ENCODE data around the gene SMIM32.
A peak's percentile ranks its signal among the peaks of the same experiment; 100 is the strongest.

The SMIM32 gene

DNA sequence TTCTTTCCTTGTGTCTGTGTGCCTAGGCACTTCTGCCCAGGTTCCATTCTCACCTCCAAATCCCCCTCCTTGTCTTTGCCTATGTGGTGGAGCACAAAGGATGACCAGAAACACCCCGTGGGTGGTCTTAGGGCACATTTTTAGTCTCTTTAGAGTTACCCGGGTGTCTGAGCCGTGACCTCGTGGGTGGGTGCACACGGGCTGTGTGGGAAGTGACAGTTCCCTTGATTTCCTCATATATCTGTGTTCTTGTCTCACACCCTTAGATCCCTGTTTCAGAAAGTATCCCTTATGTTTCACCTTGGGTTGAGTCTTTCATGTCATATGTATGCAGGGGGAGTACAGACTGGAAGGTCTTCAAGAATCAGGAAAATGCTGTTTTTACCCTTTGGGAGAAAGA, 13.4 kb upstream of the SMIM32 start:
- Histone ChIP-seq H3K9me3 (ENCODE audit: insufficient read depth, low read depth, low read length) (no peaks in the 10 kb centered on the region), H3K36me3 (ENCODE audit: insufficient read depth, low read length) (no peaks in the 10 kb centered on the region), H3K9ac (ENCODE audit: low read depth, low read length) (no peak overlapping the region), H3K27ac (ENCODE audit: low read depth, low read length) (no peak overlapping the region), H3K27me3 (ENCODE audit: insufficient read depth, low read length) (peaks cover 86% of the 10 kb centered on the region), H3K4me1 (ENCODE audit: insufficient read depth, low read length) (peaks cover 17% of the 10 kb centered on the region), H3K4me3 (ENCODE audit: low read length) (no peak overlapping the region)
- WGBS = 86% methylated on average over 5 of the region's 5 CpGs

DNA sequence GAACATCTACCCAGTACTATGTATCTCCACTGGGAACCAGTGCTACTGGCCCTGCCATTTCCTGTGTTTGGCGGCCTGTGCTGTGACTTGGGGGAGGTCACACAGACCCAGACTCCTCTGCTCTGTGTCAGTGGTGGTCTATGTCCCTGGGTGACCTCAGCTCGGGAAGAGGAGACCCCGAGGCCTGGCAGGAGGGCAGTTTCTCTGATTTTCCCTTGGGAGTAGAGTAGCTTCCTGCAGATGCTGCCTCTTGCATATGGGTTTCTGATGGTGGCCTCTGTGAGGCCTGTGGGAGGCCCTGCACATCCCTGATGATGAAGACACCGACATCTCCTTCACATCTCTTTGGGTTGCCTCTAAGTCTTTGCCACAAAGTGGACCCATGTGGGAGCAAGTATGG, 13.0 kb upstream of the SMIM32 start:
- Histone ChIP-seq H3K9me3 (ENCODE audit: insufficient read depth, low read depth, low read length) (no peaks in the 10 kb centered on the region), H3K9ac (ENCODE audit: low read depth, low read length) (no peak overlapping the region)

DNA sequence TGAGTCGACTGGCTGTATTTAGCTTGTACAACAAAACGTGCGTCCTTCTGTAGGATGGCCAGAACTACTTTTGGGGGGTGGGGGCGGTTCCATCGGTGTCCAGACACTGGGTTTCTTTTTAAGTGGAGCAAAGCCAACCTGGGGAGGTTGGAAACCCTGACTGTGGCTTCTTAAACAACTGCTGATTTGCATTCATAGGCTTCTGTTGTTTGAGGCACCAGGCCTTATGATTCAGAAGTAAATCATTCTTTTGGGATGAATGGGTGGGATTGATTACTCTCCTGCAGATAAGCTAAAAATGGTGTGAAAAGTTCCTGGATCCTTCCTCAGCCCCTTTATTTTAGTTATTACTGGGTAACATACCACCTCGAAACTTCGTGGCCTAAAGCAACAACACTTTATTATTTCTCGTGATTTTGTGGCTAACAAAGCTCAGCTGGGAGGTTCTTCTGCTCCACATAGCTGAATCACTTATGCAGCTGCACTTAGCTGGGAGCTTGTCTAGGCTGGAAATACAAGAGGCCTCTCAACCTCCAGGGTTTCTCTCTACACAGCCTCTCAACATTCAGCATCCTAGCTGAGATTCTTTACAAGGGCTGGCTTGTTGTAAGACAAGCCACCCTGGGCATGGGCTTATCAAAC, 12.2 kb upstream of the SMIM32 start:
- Histone ChIP-seq H3K27ac (ENCODE audit: low read depth, low read length) (no peak overlapping the region), H3K9me3 (ENCODE audit: insufficient read depth, low read depth, low read length) (no peaks in the 10 kb centered on the region), H3K27me3 (ENCODE audit: insufficient read depth, low read length) (peaks cover 89% of the 10 kb centered on the region), H3K9ac (ENCODE audit: low read depth, low read length) (no peak overlapping the region), H3K36me3 (ENCODE audit: insufficient read depth, low read length) (no peaks in the 10 kb centered on the region), H3K4me3 (ENCODE audit: low read length) (no peak overlapping the region), H3K4me1 (ENCODE audit: insufficient read depth, low read length) (peaks cover 17% of the 10 kb centered on the region)
- 94% methylated on average over 8 of the region's 8 CpGs for WGBS

More for the DNA sequence above, 13.0 kb upstream of the SMIM32 start:
- H3K27ac ChIP-seq (ENCODE audit: low read depth, low read length) = no peak overlapping the region
- peaks cover 89% of the 10 kb centered on the region for H3K27me3 ChIP-seq (ENCODE audit: insufficient read depth, low read length)
- no peaks in the 10 kb centered on the region for H3K36me3 ChIP-seq (ENCODE audit: insufficient read depth, low read length)
- no peak overlapping the region for H3K4me3 ChIP-seq (ENCODE audit: low read length)
- peaks cover 17% of the 10 kb centered on the region for H3K4me1 ChIP-seq (ENCODE audit: insufficient read depth, low read length)
- WGBS = 97% methylated on average over 4 of the region's 4 CpGs

DNA sequence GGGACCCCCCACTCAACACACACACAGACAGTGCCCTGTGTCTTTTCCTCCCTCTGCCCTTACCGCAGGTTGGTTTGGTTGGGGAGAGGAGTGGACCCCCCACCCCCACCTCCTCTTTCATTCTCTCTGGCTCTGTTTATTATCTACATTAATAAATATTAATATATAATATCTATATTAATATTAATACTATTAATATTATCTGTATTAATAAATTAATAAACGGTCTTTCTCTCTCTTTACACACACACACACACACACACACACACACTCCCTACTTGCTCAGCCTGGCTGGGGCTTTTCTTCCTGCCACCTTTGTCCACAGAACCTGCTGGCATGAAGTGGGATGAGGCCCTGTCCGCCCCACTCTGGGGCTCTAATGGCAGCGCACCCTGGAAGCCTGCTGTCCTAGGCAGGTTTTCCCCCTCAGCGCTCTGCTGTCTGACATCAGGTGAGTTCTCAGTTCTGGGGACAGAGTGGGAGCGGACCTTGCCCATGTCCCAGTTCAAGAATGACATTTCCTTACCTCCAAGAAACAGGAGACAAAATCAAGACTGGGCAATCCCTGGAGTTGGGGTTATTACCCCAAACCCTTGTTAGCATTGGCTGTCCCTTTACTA, 10.5 kb upstream of the SMIM32 start:
- 68% methylated on average over 4 of the region's 6 CpGs for WGBS
- H3K36me3 ChIP-seq (ENCODE audit: insufficient read depth, low read length) = no peaks in the 10 kb centered on the region
- H3K4me3 ChIP-seq (ENCODE audit: low read length) = peak overlapping the region; percentile 40
- H3K9ac ChIP-seq (ENCODE audit: low read depth, low read length) = no peak overlapping the region
- H3K4me1 ChIP-seq (ENCODE audit: insufficient read depth, low read length) = peaks cover 17% of the 10 kb centered on the region
- H3K9me3 ChIP-seq (ENCODE audit: insufficient read depth, low read depth, low read length) = no peaks in the 10 kb centered on the region
- H3K27me3 ChIP-seq (ENCODE audit: insufficient read depth, low read length) = peaks cover 94% of the 10 kb centered on the region
- H3K27ac ChIP-seq (ENCODE audit: low read depth, low read length) = peak overlapping the region; percentile 48; the same call in 1 of the 2 replicates

DNA sequence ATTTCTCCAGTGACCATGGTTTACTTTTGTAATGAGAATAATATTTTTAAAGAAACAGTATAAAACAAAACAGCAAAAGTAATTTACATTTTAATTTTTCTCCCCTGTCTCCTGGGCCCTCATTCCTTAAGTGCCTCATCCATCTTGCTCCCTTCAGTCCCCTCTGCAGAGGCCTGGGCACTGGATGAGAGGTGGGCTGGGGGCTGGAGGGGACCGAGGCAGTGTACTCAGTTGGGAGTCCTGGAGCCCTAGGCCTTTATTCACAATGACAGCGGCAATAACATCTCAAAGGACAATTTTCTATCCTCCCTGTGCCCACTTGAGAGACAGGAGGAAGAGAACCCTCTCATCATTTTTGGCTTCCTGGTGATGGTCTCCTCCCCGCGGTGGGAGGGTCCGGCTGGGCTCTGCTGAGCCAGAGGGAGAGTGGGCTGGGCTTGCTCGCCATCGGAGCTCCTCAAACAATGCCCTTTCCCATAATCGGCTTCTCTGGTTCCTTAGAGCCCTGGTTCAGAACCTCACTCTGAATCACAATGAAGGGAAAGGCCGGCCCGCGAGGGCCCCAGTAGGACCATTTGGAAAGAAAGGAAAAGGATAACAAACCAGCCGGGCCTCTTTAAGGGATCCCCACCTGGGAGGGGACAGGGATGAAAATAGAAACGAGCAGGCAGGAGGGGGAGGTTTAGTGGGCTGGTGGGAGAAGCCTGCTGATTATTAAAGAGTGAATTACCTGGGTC, 9.7 kb upstream of the SMIM32 start:
- H3K4me3 ChIP-seq (ENCODE audit: low read length) = peak overlapping the region; percentile 40
- no peak overlapping the region for H3K9ac ChIP-seq (ENCODE audit: low read depth, low read length)
- H3K36me3 ChIP-seq (ENCODE audit: insufficient read depth, low read length) = no peaks in the 10 kb centered on the region
- H3K27me3 ChIP-seq (ENCODE audit: insufficient read depth, low read length) = peaks cover 94% of the 10 kb centered on the region
- peaks cover 17% of the 10 kb centered on the region for H3K4me1 ChIP-seq (ENCODE audit: insufficient read depth, low read length)
- no peaks in the 10 kb centered on the region for H3K9me3 ChIP-seq (ENCODE audit: insufficient read depth, low read depth, low read length)
- under 1% methylated on average over 13 of the region's 13 CpGs for WGBS
- H3K27ac ChIP-seq (ENCODE audit: low read depth, low read length) = peak overlapping the region; percentile 48; the same call in 1 of the 2 replicates

DNA sequence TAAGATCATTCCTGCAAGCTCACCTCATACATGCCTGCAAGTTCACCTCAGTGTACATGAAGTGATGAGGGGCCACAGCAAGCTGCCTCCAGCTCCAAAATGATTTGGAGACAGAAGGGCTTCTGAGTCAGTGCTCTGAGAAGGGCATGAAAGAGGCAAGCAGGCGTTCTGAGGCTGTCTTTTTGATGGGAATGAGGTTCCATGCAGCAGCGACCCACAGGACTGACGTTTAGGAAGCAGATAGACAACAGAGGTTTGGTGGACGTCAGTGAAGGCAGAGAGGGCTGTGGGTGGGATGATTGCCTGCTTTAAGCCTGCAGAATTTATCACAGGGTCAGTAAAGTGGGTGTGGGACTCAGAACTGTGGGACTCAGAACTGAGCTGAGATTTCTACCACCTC, 8.9 kb upstream of the SMIM32 start:
- Histone ChIP-seq H3K36me3 (ENCODE audit: insufficient read depth, low read length) (no peaks in the 10 kb centered on the region), H3K9ac (ENCODE audit: low read depth, low read length) (no peak overlapping the region), H3K27ac (ENCODE audit: low read depth, low read length) (no peak overlapping the region), H3K4me1 (ENCODE audit: insufficient read depth, low read length) (peaks cover 17% of the 10 kb centered on the region), H3K4me3 (ENCODE audit: low read length) (no peak overlapping the region), H3K9me3 (ENCODE audit: insufficient read depth, low read depth, low read length) (no peaks in the 10 kb centered on the region), H3K27me3 (ENCODE audit: insufficient read depth, low read length) (peaks cover 94% of the 10 kb centered on the region)
- WGBS = 58% methylated on average over 4 of the region's 4 CpGs

DNA sequence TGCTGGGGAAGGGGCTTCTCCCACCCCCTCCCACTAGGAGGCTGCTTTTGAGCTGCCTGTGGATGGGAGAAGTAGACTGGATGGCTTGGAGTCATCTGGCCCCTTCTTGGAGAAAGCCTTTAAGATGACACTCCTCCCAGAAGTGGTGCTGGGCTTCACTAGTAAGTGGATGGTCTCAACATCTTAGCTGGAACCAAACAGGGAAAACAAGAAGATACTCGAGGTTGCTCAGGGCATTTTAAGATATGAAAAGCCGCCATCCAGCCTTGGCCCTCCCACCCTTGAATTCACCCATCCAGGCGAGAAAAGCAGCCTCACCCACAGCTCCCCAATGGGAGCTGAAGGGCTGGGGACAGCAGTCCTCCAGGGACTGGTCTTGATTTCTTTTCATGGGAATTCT, 7.8 kb upstream of the SMIM32 start:
- WGBS = 93% methylated on average over 3 of the region's 3 CpGs

DNA sequence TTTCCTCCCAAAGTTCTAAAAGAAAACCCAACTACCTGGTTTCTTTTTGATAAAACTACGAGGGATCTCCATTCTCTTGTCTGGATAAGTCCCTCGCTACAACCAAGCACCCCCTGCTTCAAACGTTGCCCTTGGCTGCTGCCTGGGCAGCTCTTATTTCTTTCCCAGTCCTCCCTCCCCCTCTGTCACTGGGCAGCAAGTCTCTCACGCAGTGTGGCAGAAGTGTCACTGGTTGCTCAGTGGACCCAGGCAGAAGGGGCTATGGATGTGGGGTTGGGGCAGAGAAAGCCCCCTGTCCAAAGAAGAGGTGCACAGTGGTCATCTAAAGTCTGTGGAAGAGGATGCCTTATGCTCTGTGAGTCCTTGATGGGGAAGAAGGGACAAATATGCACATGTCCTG, 7.2 kb upstream of the SMIM32 start:
- 82% methylated on average over 4 of the region's 4 CpGs for WGBS
- no peak overlapping the region for H3K4me3 ChIP-seq (ENCODE audit: low read length)
- H3K27me3 ChIP-seq (ENCODE audit: insufficient read depth, low read length) = peaks cover 93% of the 10 kb centered on the region
- no peak overlapping the region for H3K9ac ChIP-seq (ENCODE audit: low read depth, low read length)
- peaks cover 17% of the 10 kb centered on the region for H3K4me1 ChIP-seq (ENCODE audit: insufficient read depth, low read length)
- no peaks in the 10 kb centered on the region for H3K36me3 ChIP-seq (ENCODE audit: insufficient read depth, low read length)
- no peaks in the 10 kb centered on the region for H3K9me3 ChIP-seq (ENCODE audit: insufficient read depth, low read depth, low read length)
- H3K27ac ChIP-seq (ENCODE audit: low read depth, low read length) = no peak overlapping the region

More for the DNA sequence above, 7.8 kb upstream of the SMIM32 start:
- Histone ChIP-seq H3K9me3 (ENCODE audit: insufficient read depth, low read depth, low read length) (no peaks in the 10 kb centered on the region), H3K27me3 (ENCODE audit: insufficient read depth, low read length) (peaks cover 93% of the 10 kb centered on the region), H3K4me3 (ENCODE audit: low read length) (no peak overlapping the region), H3K4me1 (ENCODE audit: insufficient read depth, low read length) (peaks cover 17% of the 10 kb centered on the region), H3K9ac (ENCODE audit: low read depth, low read length) (no peak overlapping the region), H3K27ac (ENCODE audit: low read depth, low read length) (no peak overlapping the region), H3K36me3 (ENCODE audit: insufficient read depth, low read length) (no peaks in the 10 kb centered on the region)

DNA sequence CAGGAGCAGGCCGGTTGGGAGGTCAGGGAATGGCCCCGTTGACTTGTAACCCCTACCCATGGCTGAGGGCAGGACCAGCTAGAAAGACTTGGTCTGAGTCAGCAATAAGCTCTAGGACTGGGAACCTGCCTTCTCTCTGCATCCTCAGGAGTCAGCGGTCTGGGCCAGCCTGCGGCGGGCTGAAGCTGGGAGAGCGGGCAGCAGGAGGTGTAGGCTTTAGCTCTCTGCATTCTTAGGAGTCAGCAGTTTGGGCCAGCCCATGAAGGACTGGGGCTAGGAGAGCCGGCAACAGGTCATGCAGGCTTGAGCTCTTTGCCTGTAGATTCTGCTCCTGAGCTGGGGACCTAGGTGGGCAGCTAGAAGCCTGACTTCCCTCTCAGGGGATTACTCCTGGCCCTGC, 6.4 kb upstream of the SMIM32 start:
- Histone ChIP-seq H3K27ac (ENCODE audit: low read depth, low read length) (no peak overlapping the region), H3K9ac (ENCODE audit: low read depth, low read length) (no peak overlapping the region), H3K4me1 (ENCODE audit: insufficient read depth, low read length) (peaks cover 17% of the 10 kb centered on the region), H3K4me3 (ENCODE audit: low read length) (no peak overlapping the region), H3K27me3 (ENCODE audit: insufficient read depth, low read length) (peaks cover 93% of the 10 kb centered on the region), H3K36me3 (ENCODE audit: insufficient read depth, low read length) (no peaks in the 10 kb centered on the region), H3K9me3 (ENCODE audit: insufficient read depth, low read depth, low read length) (no peaks in the 10 kb centered on the region)
- WGBS = 87% methylated on average over 7 of the region's 7 CpGs

DNA sequence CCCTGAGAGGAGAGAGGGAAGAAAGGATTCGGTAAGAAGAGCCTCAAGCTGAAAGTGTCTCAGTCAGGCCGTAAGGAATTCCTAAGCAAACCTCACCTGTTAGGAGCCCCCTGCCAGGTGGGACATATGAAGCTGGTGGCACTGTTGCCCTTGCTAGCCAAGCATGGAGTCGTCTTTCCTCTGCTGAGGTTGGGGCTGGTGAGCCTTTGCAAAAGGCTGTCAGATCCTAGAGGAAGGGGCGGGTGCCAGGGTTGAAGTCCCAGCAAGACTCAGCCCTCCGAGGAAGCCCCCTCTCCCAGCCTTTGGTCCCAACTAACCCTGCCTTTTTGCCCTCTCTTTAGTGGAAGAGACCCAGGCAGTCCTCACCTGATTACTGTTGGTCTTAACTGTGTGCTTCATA, 5.5 kb upstream of the SMIM32 start:
- WGBS = 76% methylated on average over 5 of the region's 5 CpGs
- H3K9me3 ChIP-seq (ENCODE audit: insufficient read depth, low read depth, low read length) = no peaks in the 10 kb centered on the region
- H3K27me3 ChIP-seq (ENCODE audit: insufficient read depth, low read length) = peaks cover 93% of the 10 kb centered on the region
- H3K27ac ChIP-seq (ENCODE audit: low read depth, low read length) = no peak overlapping the region
- no peak overlapping the region for H3K9ac ChIP-seq (ENCODE audit: low read depth, low read length)
- no peak overlapping the region for H3K4me3 ChIP-seq (ENCODE audit: low read length)
- H3K4me1 ChIP-seq (ENCODE audit: insufficient read depth, low read length) = peaks cover 11% of the 10 kb centered on the region
- H3K36me3 ChIP-seq (ENCODE audit: insufficient read depth, low read length) = no peaks in the 10 kb centered on the region

DNA sequence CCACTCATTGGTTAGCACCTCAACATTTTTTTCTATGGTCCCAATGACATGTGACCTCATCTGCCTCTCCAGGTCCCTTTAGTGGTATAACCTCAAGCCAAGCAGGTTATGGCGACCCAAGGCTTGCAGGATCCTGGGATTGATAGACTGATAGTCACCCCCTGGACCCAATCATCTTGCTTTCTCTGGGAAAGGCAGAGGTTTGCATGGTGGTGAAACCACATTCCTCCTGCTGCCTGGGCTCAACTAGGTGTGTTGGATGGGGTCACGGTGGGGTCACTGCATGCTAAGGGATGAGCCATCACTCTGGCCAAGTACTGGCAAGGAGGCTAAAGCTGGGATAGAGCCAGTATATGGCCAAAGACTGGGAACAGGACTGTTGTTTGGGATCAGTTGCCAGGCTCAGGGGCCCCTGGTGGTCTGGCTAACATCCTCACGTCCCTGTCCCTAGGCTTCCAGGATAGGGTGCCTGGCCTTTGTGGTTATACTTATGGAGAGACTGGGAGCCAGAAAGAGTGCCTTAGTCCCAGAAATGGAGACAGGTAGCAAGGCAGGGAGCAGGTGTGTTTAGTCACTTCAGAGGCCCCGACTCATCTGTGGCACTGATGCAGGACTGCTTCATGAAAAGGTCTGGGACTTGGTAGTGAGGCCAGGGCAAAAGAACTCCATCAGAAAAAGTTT, 4.6 kb upstream of the SMIM32 start:
- Histone ChIP-seq H3K4me3 (ENCODE audit: low read length) (no peak overlapping the region), H3K27me3 (ENCODE audit: insufficient read depth, low read length) (peaks cover 99% of the 10 kb centered on the region), H3K4me1 (ENCODE audit: insufficient read depth, low read length) (peaks cover 6% of the 10 kb centered on the region), H3K9ac (ENCODE audit: low read depth, low read length) (no peak overlapping the region), H3K36me3 (ENCODE audit: insufficient read depth, low read length) (no peaks in the 10 kb centered on the region), H3K27ac (ENCODE audit: low read depth, low read length) (no peak overlapping the region), H3K9me3 (ENCODE audit: insufficient read depth, low read depth, low read length) (no peaks in the 10 kb centered on the region)
- 91% methylated on average over 4 of the region's 4 CpGs for WGBS
